Activated CD4-positive, alpha-beta T cell treated with anti-CD3 and anti-CD28 coated beads for 4 hours (primary cell): ENCODE results near the gene HEATR1.
"Not testable (repeated sequence)": the region's sequence is repeated elsewhere in the genome, so short reads cannot be mapped to it uniquely, and the experiment has no call there.

Source experiments
- DNase-seq, 2 donors: peaks; one replicate each; pipeline ENCODE4 v3.0.0-alpha.2; 2020

HEATR1 gene

GRCh38 chr1:236581528-236581927 is 22.8 kb downstream of the HEATR1 start:
- no peak for DNase-seq

GRCh38 chr1:236580404-236580803 is 23.9 kb downstream of the HEATR1 start:
- DNase-seq = not testable (repeated sequence)

- DNase-seq = no peak
Observed at GRCh38 chr1:236578661-236579060, 25.7 kb downstream of the HEATR1 start.

DNA sequence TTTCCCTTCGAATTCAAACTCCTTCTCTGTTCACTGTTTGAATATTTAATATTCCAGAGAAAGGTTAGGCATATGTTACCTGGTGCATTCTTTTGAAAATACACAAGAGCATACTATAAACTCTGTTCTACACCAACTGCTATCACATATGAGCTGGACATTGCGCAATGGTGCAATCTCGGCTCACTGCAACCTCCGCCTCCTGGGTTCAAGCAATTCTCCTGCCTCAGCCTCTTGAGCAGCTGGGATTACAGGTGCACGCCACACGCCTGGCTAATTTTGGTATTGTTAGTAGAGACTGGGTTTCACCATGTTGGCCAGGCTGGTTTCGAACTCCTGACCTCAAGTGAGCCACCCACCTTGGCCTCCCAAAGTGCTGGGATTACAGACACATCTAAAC is 27.3 kb downstream of the HEATR1 start:
- not testable (repeated sequence) for DNase-seq

DNA sequence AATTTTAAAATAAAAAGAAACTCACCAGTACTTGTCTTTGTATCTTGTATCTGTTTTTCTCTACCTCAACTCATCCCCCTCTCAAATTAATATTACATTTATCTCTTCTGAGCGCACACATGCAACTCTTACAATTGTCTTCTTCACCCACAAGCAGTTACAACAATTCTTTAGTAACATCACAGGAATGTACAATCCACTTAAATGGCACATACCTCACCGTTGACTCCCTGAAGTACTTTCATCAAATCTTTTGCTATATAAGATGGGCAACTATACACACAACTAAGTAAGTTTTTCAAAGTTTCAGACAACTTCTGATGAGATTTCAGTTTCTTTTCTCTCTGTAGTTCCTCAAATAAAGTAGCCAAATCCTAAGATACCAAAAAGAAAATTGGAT is 28.3 kb downstream of the HEATR1 start:
- no peak for DNase-seq

DNA sequence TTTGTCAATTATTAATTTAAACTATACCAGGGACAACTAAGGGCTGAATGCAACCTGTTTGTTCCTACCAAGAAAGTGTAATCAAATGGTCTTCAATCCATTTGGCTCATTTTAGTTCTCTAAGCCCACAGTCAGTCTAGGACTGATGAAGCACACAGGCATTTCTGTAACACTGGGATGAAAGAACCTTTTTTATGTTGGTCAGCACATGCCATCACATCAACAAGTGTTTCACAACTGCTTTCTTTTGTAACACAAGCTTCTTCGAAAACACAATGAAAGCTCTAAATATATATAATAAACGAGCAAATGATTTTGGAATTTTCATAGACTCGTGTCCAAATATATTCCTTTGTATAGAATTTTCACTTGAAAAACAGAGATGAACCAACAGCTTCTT is 28.8 kb downstream of the HEATR1 start:
- no peak for DNase-seq

GRCh38 chr1:236568285-236568894 is 35.9 kb downstream of the HEATR1 start:
- no peak for DNase-seq

- DNase-seq = no peak
Observed at GRCh38 chr1:236565530-236565929, 38.8 kb downstream of the HEATR1 start.

DNA sequence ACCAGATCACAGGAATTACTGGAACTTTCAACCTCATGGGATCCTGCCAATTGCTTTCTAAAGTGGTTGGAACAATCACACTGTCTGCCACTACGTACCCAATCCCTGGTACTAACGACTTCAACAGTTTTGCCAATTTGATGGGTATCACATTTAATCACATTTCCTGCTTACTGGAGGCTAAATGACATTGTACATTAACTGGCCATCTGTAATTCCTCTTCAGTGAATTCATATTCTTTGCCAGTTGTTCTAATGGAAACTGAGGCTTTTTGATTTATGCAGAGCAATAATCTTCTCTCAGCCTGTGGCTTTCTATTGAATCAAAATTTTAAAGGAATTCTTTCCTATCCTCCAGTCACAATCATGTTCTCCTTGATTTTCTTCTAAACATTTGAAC is 42.3 kb downstream of the HEATR1 start:
- no peak for DNase-seq

GRCh38 chr1:236560213-236560771 is 44.0 kb downstream of the HEATR1 start:
- DNase-seq = no peak

GRCh38 chr1:236558846-236559245 is 45.5 kb downstream of the HEATR1 start:
- DNase-seq = no peak

DNA sequence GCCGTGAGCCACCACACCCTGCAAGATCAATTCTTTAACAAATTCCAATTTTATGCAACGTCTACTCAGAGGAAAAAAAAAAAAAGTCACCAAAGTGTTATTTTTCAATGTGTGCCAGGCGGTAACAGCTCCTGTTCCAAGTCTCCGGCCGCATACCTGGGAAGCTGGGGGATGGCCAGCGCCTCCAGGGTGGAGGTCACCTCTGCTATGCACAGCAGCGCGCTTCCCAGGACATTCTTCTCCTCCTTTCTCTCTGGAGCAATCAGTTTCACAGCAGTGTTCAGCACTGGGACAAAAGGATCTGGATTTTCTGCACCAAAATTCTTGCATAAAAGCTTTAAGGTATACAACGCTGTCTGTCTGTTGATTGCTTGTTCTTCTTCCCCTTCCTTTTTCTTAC is 46.2 kb downstream of the HEATR1 start:
- DNase-seq = no peak

DNA sequence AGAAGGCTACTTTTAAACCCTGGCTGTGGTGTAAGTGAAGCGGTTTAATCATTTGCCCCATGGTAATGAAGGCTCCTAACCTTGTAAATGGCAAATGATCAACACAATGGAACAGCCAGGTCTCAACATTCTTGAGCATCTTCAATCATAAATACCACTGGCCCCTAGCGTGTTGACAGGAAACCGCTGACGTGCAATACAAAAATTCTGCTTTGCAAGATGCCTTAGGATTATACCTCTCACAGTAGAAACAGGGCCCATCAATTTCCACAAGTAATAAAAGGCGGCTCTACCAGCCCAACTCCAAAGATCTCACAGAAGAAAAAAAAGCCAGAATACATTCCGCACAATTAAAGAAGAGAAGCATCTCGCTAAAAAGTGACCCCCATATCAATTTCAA is 47.7 kb downstream of the HEATR1 start:
- no peak for DNase-seq

GRCh38 chr1:236553370-236553769 is 50.9 kb downstream of the HEATR1 start:
- DNase-seq = no peak

GRCh38 chr1:236552901-236553300 is 51.4 kb downstream of the HEATR1 start:
- no peak for DNase-seq

- DNase-seq = no peak
Observed at GRCh38 chr1:236552096-236552495, 52.2 kb downstream of the HEATR1 start.

GRCh38 chr1:236550961-236551851 is 53.1 kb downstream of the HEATR1 start:
- DNase-seq = no peak

DNA sequence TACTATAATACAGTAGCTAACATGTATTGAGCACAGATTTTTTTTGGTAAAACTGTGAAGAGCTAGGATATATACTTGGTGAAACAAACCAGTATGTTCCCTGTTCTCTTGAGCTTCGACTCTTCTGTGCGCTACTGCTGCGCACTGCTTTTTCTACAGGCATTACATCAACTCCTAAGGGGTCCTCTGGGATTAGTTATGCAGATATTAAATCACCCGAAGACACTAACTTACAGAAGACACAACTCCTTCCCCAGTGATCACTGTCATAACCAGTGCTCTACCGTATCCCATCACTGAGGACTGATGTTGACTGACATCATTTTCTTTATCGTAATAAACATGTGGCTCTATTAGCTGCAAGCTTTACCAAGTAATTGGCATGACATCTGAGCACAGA is 55.9 kb downstream of the HEATR1 start:
- DNase-seq = no peak

- DNase-seq = no peak
Observed at GRCh38 chr1:236545621-236546169, 58.6 kb downstream of the HEATR1 start.

GRCh38 chr1:236543065-236543669 is 61.1 kb downstream of the HEATR1 start:
- no peak for DNase-seq

DNA sequence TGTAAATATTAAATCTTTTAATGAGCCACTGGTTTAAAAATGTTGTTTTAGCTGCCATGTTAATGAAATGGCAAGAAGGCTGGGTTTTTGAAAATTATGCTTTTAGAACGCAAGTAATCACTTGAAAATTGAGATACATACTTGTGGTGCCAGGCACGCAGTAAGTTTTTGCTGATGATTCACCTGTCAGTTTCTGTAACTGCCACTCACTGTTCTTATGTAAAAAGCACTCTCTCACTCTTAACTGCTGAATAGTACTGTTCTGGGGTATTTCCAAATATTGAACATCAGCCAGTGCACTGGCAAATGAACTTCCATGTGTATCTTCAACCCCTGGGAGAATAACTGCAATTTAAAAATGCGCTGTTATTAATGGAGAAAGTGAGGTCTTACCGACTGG is 62.6 kb downstream of the HEATR1 start:
- no peak for DNase-seq

DNA sequence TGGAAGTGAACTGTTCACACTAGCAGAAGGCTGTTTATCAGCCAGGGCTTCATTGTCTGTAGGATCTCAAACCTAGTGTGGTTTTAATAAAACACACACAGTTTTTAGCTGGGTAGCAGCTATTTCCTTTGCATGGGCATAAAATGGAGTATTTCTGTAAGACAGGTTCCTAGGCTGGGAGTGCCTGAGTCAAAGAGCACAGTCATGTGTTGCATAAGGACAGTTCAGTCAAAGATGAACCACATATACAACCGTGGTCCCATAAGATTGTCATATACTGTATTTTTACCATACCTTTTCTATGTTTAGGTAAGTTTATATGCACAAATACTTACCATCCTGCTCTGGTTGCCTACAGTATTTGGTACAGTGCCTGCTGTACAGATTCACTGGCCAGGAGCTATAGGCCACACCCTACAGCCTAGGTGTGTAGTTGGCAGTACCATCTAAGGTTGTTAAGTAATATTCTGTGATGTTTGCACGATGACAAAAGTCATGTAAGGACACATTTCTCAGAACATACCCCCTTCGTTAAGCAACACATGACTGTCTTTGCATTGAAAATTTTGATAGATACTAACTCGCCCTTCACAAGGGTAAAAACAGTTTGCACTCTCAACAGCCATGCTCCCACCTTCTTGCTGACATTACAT is 63.4 kb downstream of the HEATR1 start:
- DNase-seq = no peak

GRCh38 chr1:236536540-236536939 is 67.8 kb downstream of the HEATR1 start:
- no peak for DNase-seq
